Activated CD4-positive, alpha-beta T cell treated with anti-CD3 and anti-CD28 coated beads, Interleukin-2, amount 50 U/mL, for 48 hours (primary cell): ENCODE data around the gene AMMECR1.
"Not testable (repeated sequence)": the region's sequence is repeated elsewhere in the genome, so short reads cannot be mapped to it uniquely, and the experiment has no call there.

Experiments used
- DNase-seq, 2 experiments: peaks; one replicate each; pipeline ENCODE4 v3.0.0-alpha.2; 2020

Gene AMMECR1

DNA sequence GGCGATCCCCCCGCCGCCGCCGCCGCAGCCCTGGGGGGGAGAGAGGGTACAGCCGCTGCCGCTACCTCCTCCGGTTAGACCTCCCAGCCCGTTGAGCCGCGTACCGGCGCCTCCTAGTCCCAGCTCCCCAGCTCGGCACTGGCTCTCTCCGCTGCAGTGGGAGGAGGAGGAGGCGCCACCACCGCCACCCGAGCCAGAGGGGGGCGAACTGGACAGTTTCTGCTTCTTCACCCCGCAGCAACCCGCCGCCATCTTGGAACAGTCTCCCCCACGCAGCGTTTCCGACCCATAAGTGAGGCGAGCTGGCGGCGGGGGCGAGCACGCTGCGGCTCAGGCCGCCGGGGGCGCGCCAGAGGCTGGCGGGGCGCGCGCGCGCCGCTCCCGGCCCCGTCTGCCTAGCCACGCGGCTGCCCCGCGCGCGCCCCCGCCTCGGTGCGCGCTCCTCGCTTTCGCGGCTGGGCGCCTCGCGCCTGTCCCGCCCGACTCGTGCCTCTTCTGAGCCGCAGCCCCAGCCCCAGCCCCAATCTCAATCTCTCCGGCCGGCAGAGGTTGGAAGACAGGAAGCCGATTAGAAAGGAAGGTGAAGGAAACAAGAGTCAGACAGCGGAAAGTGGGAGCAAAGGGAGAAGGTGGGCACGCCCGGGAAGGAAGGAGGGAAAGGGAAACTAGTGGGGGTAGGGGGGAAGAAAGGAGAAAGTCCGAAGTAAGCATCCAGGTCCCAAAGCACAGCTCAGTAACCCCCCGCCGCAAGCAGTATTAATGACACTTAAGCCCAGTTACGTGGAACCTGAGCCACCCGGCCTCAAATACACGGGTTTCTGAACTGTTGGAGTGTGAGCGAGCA is at the start of gene AMMECR1:
TSS of gene AMMECR1 (minus strand) at position 266 of the 844 bp plus-strand sequence. CDS start at position 252, 14 bp downstream.
- DNase-seq = peak; percentile 72 to 77

DNA sequence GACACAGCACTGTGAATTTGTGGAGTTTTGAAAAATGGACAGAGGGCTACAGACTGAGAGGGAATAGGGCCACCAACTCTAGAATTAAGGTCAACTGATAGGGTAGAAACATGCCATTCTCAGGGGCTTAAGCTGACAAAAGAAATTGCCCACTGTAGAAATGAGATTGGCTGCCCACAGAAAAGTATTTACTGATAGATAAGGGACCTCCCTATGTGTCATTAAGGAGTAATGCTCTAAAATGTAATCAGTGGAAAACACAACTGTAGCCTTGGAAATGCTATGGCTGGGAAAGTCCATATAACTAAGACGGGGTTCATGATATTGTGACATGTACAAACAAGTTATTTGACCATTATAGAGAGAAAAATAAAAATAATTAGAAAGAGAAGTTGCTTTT is 45.4 kb upstream of the AMMECR1 start:
- DNase-seq = no peak

GRCh38 chrX:110359273-110359672 is 41.4 kb upstream of the AMMECR1 start:
- no peak for DNase-seq

GRCh38 chrX:110358548-110358947 is 40.7 kb upstream of the AMMECR1 start, which contains the start of gene RTL9:
Gene RTL9, plus strand, starts transcription at chrX:110358848. Its CDS starts 91,770 bp downstream, at chrX:110450618.
- no peak for DNase-seq

GRCh38 chrX:110346681-110347080 is 28.8 kb upstream of the AMMECR1 start:
- no peak for DNase-seq

DNA sequence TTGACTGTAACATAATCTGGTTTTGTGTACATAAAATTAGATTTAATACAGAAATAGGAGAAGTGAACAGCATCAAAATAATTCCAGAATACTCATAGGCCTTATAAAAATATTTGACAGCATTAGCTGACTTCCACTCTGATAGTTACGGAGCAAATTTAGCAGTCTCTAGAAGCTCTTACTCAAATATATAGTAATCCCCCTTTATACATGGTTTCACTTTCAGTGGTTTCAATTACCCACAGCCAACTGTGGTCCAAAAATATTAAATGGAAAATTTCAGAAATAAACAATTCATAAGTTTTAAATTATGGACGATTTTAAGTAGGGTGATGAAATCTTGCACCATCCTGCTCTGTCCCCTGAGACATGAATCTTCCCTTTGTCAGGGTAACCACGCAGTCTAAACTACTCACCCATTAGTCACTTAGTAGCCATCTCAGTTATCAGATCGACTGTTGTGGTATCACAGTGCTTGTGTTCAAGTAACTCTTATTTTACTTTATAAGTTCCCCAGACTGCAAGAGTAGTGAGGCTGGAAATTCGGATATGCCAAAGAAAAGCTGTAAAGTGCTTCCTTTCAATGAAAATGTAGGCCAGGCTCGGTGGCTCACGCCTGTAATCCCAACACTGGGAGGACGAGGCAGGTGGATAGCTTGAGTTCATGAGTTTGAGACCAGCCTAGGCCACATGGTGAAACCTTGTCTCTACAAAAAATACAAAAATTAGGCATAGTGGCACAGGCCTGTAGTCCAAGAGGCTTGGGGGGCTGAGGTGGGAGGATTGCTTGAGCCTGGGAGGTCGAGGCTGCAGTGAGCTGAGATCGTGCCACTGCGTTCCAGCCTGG is 23.5 kb upstream of the AMMECR1 start:
- no peak for DNase-seq

DNA sequence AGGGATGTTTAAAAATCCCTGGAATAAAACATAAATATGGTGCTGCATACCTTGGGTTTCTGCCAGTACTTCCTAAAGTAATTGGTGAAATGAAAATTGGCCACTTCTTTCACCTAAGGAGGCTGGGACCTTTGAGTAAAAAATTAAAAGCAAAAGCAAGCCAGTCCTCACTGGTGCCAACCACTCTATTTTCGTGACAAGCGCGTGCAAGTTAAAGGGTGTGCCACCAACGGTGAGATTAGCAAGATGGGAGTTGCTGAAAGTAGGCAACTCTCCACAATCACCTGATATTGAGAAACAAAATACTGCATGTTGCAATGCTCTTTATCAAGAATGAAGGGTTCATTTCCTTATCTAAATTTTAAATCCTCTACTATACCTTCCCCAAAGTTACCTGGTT is 21.1 kb upstream of the AMMECR1 start:
- DNase-seq = no peak

DNA sequence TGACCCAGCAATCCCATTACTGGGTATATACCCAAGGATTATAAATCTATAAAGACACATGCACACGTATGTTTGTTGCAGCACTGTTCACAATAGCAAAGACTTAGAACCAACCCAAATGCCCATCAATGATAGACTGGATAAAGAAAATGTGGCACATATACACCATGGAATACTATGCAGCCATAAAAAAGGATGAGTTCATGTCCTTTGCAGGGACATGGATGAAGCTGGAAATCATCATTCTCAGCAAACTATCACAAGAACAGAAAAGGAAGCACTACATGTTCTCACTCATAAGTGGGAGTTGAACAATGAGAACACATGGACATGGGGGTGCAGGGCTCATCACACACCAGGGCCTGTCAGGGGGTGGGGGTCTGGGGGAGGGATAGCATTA is 15.6 kb upstream of the AMMECR1 start:
- not testable (repeated sequence) for DNase-seq

DNA sequence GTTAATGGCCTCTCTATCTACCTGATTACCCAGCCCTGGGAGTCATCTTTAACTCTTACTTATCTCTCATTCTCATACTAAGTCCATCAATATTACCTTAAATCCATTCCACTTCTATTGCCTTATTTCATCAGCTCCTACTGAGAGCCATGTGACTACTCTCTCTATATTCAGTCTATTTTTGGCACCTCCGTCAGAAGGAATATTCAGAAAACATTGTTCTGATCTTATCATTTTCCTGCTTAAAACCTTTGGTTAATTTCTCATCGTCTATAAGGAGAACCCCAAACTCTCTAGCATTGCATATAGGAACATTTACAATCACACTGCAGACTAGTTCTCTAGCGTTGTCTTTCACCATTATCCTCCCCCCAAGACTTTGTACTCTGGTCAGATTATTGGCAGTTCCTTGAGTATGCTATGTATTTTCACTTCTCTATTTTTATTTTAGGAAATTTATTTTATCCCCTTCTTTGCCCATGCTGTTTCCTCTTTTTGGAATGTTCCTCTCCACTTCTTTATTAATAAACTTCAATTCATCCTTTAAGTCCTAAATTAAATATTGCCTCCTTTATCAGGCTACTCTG is 13.7 kb upstream of the AMMECR1 start:
- no peak for DNase-seq

- not testable (repeated sequence) for DNase-seq
Measured at GRCh38 chrX:110328613-110329012, 10.7 kb upstream of the AMMECR1 start.

DNA sequence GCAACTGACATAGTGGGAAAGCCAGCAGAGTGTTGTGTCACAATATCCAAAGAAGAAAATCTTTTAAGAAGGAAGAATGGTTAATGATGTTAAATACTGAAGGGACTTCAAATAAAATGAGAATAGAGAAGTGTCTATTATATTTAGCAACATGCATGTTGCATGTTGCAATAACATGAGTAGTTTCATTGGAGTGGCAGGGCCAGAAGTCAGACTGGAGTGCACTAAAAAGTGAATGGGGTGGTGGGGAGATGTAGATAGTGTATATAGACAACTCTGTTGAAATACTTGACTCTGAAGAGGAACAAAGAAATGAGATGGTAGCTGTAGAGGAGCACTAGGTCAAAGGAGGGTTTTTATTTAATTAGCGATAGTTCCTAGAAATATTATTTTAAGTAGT is 9.5 kb upstream of the AMMECR1 start:
- DNase-seq = no peak

GRCh38 chrX:110326712-110327111 is 8.8 kb upstream of the AMMECR1 start:
- no peak for DNase-seq

DNA sequence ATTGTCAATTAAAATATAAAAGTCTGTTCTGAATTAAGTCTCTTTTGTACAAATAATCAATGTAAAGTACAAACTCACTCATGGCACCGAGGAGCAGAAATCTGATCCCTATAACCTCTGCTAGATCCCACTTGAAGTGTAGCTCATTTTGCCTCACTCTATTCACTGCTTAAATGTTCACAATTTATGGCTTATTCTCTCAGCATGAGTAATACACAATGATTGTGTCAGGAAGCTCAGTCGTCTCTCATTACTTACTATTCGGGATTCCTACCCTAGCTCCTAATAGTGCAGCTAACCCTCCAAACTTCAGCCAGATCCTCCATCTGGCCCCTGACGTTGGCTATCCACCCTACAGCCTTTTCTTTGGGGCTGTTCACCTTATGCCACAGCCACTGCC is 4.7 kb upstream of the AMMECR1 start:
- no peak for DNase-seq

DNA sequence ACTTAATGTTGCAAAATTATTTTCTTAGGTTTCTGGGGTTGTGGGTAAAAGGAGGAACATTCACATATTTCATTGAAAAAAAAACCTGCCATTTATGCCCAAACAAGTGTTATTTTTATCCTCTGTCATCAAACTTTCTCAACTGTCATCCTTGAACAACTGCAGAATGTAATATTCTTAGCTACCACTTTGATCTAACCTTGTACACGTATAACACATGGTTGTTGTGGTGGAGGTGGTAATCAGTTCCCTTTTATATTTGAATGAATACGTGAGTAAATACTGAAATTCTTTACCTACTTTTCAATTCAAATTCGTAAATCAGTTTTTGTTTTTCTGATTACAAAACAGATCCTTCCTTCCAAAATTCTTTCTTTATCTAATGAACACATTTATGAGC is 3.8 kb upstream of the AMMECR1 start:
- no peak for DNase-seq

DNA sequence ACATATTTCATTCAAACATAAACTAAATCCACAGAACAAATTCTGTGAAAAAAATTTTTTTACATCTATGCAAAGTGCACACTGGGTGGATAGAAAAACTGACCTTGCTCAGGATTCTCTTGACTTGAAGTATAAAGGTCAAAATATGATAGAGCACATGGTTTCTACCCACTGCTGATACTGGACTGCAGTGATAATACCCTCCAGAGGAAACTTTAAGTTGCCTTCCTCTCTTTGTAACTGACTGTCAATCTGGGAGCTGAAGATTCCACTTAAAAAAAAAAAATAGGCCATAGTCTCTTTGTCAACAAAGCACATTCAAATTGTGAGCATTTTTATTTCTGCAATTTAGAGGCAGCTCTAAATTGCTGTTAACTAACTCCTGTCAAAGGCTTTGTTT is 3.2 kb upstream of the AMMECR1 start:
- DNase-seq = no peak

DNA sequence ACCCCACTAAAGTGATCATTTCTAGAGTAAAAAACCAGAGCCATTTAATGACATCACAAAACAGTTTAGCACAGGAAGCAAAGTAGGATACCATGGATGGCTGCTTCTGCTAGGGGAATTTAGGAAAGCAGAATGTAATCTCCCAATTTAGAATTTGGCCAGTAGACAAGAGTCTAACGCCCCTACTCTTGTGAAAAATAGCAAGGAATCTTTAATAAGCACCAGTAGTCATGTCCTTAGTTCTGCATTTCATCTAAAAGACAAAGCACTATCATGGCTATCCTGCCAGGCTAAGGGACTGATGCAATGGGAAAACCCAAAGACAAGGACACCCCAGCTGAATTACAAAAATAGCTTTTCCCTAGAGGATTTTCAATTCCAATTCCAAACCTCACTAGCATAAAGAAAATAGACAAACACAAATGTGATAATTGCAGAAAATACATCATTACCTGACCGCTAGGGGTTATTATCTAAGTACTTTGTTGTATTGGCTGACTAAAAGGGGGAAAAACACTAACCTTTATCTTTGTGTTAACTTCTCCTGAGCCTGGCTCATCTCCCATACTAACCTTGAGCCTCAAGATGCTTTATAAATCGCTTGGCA is 2.6 kb upstream of the AMMECR1 start:
- no peak for DNase-seq

GRCh38 chrX:110318664-110318968 is 731 bp upstream of the AMMECR1 start:
- no peak for DNase-seq

DNA sequence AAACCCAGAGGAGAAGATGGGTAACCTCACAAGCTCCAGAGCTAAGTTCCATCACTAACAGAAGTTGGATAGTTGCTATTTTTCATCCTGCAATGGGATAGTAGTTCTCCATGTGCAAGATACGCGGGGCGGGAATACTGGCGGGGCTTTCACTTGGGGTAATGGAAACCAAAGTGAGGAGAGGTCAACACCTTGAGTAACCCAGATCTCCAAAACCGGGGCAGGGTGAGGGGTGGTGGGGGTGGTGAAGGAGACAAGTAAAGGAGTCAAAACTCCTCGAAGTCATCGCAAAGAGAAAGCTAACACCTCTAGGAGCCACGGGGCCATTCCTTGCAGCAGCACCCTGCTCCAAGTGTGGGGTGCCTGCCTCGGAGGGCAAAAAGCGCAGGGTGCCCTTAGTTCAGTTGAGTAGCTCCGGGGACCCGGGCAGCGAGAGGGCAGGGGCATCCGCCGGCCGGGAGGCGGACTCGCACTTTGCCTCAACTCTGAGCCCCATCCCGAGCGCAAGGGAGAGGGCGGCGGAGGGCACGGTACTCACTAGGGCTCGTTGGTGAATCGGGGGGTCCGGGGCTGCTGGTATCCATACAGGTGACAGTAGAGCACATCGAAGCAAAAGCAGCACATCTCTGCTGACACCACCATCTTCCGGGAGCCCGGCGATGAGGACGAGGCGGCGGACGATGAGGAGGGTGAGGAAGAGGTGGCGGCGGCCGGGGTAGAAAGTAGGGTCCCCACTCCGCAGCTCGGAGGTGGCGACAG is 645 bp downstream of the AMMECR1 start:
- peak; percentile 26 to 36 for DNase-seq

- DNase-seq = no peak
Measured at GRCh38 chrX:110316351-110317060, 1.4 kb downstream of the AMMECR1 start.

DNA sequence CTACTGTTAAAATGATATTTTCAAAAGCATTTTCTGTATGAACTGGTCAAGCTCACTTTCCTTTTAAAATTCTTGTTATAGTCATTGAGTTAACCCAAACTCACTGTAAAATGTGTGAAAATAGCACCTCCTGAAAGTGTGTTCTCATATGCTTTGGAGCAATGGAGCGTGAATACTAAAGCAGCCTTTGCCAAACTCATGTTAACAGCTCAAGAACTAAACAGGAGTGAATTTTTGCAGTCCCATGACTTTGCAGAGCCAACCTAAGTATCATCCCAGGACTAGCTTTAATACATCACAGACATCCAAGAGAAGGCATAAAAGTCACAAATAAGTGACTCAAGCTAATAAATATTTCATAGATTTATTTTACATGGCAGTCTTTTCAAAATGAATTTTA is 2.3 kb downstream of the AMMECR1 start:
- no peak for DNase-seq

DNA sequence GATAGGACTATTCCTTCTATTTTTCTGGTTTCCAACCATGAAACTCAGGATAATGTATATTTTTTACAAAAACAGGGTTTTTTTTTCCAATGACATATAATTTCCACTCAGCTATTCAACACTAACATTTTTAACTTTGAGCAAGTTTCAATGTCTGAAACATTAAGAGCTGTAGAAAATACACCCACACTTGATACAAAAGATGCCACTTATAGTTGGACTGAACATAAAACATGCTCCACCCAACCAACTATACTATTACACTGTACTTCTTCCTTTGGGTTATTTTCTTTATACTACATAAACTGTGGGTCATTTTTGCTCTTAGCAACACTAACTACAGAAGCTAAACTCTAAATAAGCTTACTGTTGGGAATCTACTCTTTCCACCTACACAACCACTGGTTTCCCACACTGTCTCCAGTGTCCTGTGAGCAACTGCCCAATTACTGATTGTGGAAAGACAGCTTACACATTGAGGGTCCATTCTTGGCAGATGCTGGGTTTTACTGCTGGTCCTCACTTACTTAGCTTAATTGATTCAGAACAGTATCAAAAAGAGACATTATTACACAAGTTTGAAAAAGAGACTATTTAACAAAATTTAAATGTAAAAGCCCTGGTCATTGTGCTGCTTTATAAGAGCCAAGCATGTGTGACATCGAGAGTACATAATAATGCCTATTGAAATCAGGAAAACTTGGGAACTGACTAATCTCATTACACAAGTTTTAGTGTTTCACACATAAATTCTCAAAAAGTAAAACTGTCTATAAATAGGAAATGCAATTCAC is 6.3 kb downstream of the AMMECR1 start:
- no peak for DNase-seq
